Uterus (tissue), 4 donors: ENCODE results near the gene YWHAB. TPM values are rescaled to one million over a fixed set of nuclear protein-coding genes. Genes with fewer than 3 reads are reported as not detected.

ENCODE experiments used
- DNase-seq, 2 donors: peaks; one replicate each; pipeline ENCODE4 v3.0.0-alpha.2; 2019 to 2020
- H3K27ac ChIP-seq, 2 donors: fragments of 200-600 bp; sonication (generic); 1 replicate in 1 of 2; 2 replicates in 1 of 2; pipeline ENCODE4 v1.5.1; 2016 to 2018
- H3K27me3 ChIP-seq, 2 donors: fragments of 200-600 bp; sonication (generic); one replicate each; pipeline ENCODE4 v1.5.1; 2018 to 2019; ENCODE audit warnings: control low read depth in 1 of 2
- H3K36me3 ChIP-seq, 2 donors: fragments of 200-600 bp; sonication (generic); one replicate each; pipeline ENCODE4 v1.5.1; 2019; ENCODE audit warnings: control low read depth in 1 of 2
- H3K4me1 ChIP-seq, 2 donors: fragments of 200-600 bp; sonication (generic); one replicate each; pipeline ENCODE4 v1.5.1; 2018 to 2019; ENCODE audit warnings: control low read depth in 1 of 2
- H3K4me3 ChIP-seq, 2 donors: fragments of 200-600 bp; sonication (generic); 1 replicate in 1 of 2; 2 replicates in 1 of 2; pipeline ENCODE4 v1.5.1; 2018 to 2019; ENCODE audit warnings: mild to moderate bottlenecking in 1 of 2
- H3K9me3 ChIP-seq, 2 donors: fragments of 200-600 bp; sonication (generic); one replicate each; pipeline ENCODE4 v1.5.1; 2019; ENCODE audit warnings: control low read depth in 1 of 2
- POLR2A ChIP-seq, 2 donors: fragments of 450-650 bp; IDR thresholded peaks; one replicate each; pipeline ENCODE4 v1.6.1; 2016; ENCODE audit warnings: antibody characterized with exemption in 2 of 2, mild to moderate bottlenecking in 1 of 2, moderate library complexity in 1 of 2
- intact Hi-C: fragments of 100-400 bp; cut with DNase I; formaldehyde crosslinking; loops from one replicate; pipeline ENCODE4 v1.15.1; 2023; ENCODE audit warnings: low total_unique reads
- total RNA-seq, 4 donors: library from RNA; depleted of rRNA in 3 of 4; stranded (reverse); fragments of >200 nt in 3 of 4; gene quantifications; one replicate each; pipeline versions ENCODE4 v1.1.0 to v1.2.4, GENCODE V29; 2014 to 2023
- TF ChIP-seq, protein P1 (sequence below), 4 experiments: fragments of 200-600 bp in 2 of 4; fragments of 450-650 bp in 2 of 4; sonication (generic) in 2 of 4; IDR thresholded peaks; one replicate each; pipeline ENCODE4 v1.5.1; 2016 to 2019; ENCODE audit warnings: antibody characterized with exemption in 4 of 4, mild to moderate bottlenecking in 2 of 4, moderate library complexity in 1 of 4
- donor health status: DM: yes; HTN: yes; CAD: no.

Gene YWHAB
- total RNA-seq, 4 donors from 2014 or later, result 54.3 to 131 (median 108) TPM

- H3K27me3 ChIP-seq, result peaks cover 0 to 6% of the 10 kb centered on the region in 2 donors
- no peak for DNase-seq
- no peak overlapping the region for H3K27ac ChIP-seq
- H3K36me3 ChIP-seq, result no peaks in the 10 kb centered on the region
- no peaks in the 10 kb centered on the region for H3K9me3 ChIP-seq
- H3K4me1 ChIP-seq, result no peaks in the 10 kb centered on the region
- intact Hi-C loops, result no loop called here
- H3K4me3 ChIP-seq, result no peak overlapping the region
- TF ChIP-seq, protein P1, sequence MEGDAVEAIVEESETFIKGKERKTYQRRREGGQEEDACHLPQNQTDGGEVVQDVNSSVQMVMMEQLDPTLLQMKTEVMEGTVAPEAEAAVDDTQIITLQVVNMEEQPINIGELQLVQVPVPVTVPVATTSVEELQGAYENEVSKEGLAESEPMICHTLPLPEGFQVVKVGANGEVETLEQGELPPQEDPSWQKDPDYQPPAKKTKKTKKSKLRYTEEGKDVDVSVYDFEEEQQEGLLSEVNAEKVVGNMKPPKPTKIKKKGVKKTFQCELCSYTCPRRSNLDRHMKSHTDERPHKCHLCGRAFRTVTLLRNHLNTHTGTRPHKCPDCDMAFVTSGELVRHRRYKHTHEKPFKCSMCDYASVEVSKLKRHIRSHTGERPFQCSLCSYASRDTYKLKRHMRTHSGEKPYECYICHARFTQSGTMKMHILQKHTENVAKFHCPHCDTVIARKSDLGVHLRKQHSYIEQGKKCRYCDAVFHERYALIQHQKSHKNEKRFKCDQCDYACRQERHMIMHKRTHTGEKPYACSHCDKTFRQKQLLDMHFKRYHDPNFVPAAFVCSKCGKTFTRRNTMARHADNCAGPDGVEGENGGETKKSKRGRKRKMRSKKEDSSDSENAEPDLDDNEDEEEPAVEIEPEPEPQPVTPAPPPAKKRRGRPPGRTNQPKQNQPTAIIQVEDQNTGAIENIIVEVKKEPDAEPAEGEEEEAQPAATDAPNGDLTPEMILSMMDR (IDR thresholded peaks at IDR 0.05), result no peak
- TF ChIP-seq POLR2A (IDR thresholded peaks at IDR 0.05), result no peak
Observed at GRCh38 chr20:44840826-44841225, 44.7 kb upstream of the YWHAB start.

GRCh38 chr20:44841955-44842354 is 43.5 kb upstream of the YWHAB start:
- no peaks in the 10 kb centered on the region for H3K9me3 ChIP-seq
- H3K4me3 ChIP-seq, result no peak overlapping the region
- no peaks in the 10 kb centered on the region for H3K36me3 ChIP-seq
- DNase-seq, result no peak
- H3K27me3 ChIP-seq, result peaks cover 0 to 6% of the 10 kb centered on the region in 2 donors
- TF ChIP-seq, protein P1 (IDR thresholded peaks at IDR 0.05), result no peak
- no peak for TF ChIP-seq POLR2A (IDR thresholded peaks at IDR 0.05)
- no peak overlapping the region for H3K27ac ChIP-seq
- H3K4me1 ChIP-seq, result no peaks in the 10 kb centered on the region
- intact Hi-C loops, result no loop called here

- intact Hi-C loops, result no loop called here
- H3K27me3 ChIP-seq, result no peaks in the 10 kb centered on the region
- TF ChIP-seq POLR2A (IDR thresholded peaks at IDR 0.05), result no peak
- TF ChIP-seq, protein P1 (IDR thresholded peaks at IDR 0.05), result no peak
Observed at GRCh38 chr20:44843876-44844275, 41.6 kb upstream of the YWHAB start.

DNA sequence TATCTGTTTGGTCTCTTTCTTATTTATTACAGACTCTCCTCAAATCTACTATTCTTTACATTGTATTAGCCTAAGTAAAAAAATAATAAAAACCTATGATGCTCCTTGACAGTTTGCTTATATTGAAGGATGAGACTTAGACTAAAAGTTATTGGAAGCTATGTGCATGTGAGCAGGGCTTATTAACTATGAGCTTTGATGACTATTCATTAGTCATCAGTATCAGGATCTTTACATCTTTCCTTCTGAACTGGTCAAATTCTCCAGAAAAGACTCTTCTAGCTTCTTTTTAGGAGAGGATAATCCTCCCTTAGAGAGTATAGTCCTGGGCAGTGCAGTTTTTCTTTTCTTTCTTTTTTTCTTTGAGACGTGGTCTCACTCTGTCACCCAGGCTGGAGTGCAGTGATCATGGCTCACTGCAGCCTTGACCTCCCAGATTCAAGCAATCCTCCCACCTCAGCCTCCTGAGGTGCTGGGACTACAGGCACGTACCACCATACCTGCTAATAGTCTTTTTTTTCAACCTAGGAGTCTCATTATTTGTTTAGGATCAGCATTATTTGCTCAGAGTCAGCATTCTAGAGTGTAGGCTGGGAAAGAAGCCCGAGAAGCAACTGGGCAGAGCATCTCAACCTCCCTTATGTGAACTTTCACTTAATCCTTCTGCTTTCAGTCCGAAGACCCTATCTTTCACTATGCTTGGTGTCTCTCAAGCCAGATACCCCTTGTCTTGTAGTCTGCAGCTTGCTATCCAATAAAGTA is 37.1 kb upstream of the YWHAB start:
- H3K4me3 ChIP-seq, result no peak overlapping the region
- H3K36me3 ChIP-seq, result no peaks in the 10 kb centered on the region
- H3K4me1 ChIP-seq, result no peaks in the 10 kb centered on the region
- intact Hi-C loops, result no loop called here
- H3K27ac ChIP-seq, result no peak overlapping the region
- no peaks in the 10 kb centered on the region for H3K27me3 ChIP-seq
- no peak for TF ChIP-seq POLR2A (IDR thresholded peaks at IDR 0.05)
- TF ChIP-seq, protein P1 (IDR thresholded peaks at IDR 0.05), result no peak
- H3K9me3 ChIP-seq, result no peaks in the 10 kb centered on the region
- no peak for DNase-seq

More at GRCh38 chr20:44843876-44844275, 41.6 kb upstream of the YWHAB start:
- no peak overlapping the region for H3K27ac ChIP-seq
- DNase-seq, result no peak
- no peaks in the 10 kb centered on the region for H3K36me3 ChIP-seq
- no peaks in the 10 kb centered on the region for H3K9me3 ChIP-seq
- no peak overlapping the region for H3K4me3 ChIP-seq
- no peaks in the 10 kb centered on the region for H3K4me1 ChIP-seq

- DNase-seq, result no peak
- no peaks in the 10 kb centered on the region for H3K4me1 ChIP-seq
- intact Hi-C loops, result no loop called here
- no peak overlapping the region for H3K4me3 ChIP-seq
- H3K27ac ChIP-seq, result no peak overlapping the region
- no peaks in the 10 kb centered on the region for H3K36me3 ChIP-seq
- no peaks in the 10 kb centered on the region for H3K27me3 ChIP-seq
- H3K9me3 ChIP-seq, result no peaks in the 10 kb centered on the region
- TF ChIP-seq POLR2A (IDR thresholded peaks at IDR 0.05), result no peak
- TF ChIP-seq, protein P1 (IDR thresholded peaks at IDR 0.05), result no peak
Observed at GRCh38 chr20:44849703-44850102, 35.8 kb upstream of the YWHAB start.
